Pulmonary artery endothelial cell (primary cell): ENCODE data around the gene KCNH5. TPM values are rescaled to one million over a fixed set of nuclear protein-coding genes. Genes with fewer than 3 reads are reported as not detected.

ENCODE experiments used
- DNase-seq: peaks from one replicate; pipeline ENCODE4 v3.0.0-alpha.2; 2011; ENCODE audit warnings: low read depth, low spot score
- total RNA-seq: library from RNA; depleted of rRNA; stranded (reverse); fragments of >200 nt; gene quantifications from 2 replicates; pipeline ENCODE4 v1.2.3, GENCODE V29; 2014

The KCNH5 gene
- total RNA-seq, 1 donor from 2014 or later = not detected

GRCh38 chr14:62684376-62684775 lies 360.9 kb downstream of the KCNH5 start:
- DNase-seq = no peak

- no peak for DNase-seq
Observed at GRCh38 chr14:62682208-62682607, 363.1 kb downstream of the KCNH5 start.

- DNase-seq = no peak
Observed at GRCh38 chr14:62674563-62675237, 370.6 kb downstream of the KCNH5 start.

GRCh38 chr14:62673014-62673755 lies 372.1 kb downstream of the KCNH5 start:
- no peak for DNase-seq

GRCh38 chr14:62670526-62670925 lies 374.7 kb downstream of the KCNH5 start:
- DNase-seq = no peak

- DNase-seq = no peak
Observed at GRCh38 chr14:62667421-62667914, 377.8 kb downstream of the KCNH5 start.

- DNase-seq = no peak
Observed at GRCh38 chr14:62665286-62665685, 380.0 kb downstream of the KCNH5 start.

GRCh38 chr14:62663456-62663821 lies 381.8 kb downstream of the KCNH5 start:
- no peak for DNase-seq

- DNase-seq = no peak
Observed at GRCh38 chr14:62662811-62663455, 382.3 kb downstream of the KCNH5 start.

- DNase-seq = no peak
Observed at GRCh38 chr14:62661818-62662217, 383.4 kb downstream of the KCNH5 start.

GRCh38 chr14:62658631-62659030 lies 386.6 kb downstream of the KCNH5 start:
- DNase-seq = no peak

GRCh38 chr14:62657376-62657775 lies 387.9 kb downstream of the KCNH5 start:
- DNase-seq = no peak

- DNase-seq = no peak
Observed at GRCh38 chr14:62655166-62655565, 390.1 kb downstream of the KCNH5 start.

- no peak for DNase-seq
Observed at GRCh38 chr14:62654641-62655040, 390.6 kb downstream of the KCNH5 start.

Other genes starting within 250 kb of the KCNH5 start
- 65.8 and 126 TPM in 2 replicates for gene RHOJ, start 159.0 kb upstream of the KCNH5 start, total RNA-seq